ENCODE measurements around the gene DCST2. TPM values are rescaled to one million over a fixed set of nuclear protein-coding genes. Genes with fewer than 3 reads are reported as not detected.

DCST2 gene
- total and polyA plus RNA-seq, 2 donors from 2014 or later: 0.43 to 1.4 TPM

- Histone ChIP-seq H3K4me3 (ENCODE audit: low read length in 3 of 3) (no peak overlapping the region), H3K9ac (ENCODE audit: low read length in 3 of 3) (no peak overlapping the region), H3K9me3 (ENCODE audit: control insufficient read depth in 2 of 3, insufficient read depth in 1 of 3, low read length in 3 of 3) (no peaks in the 10 kb centered on the region), H3K36me3 (ENCODE audit: control insufficient read depth in 2 of 3, insufficient read depth in 3 of 3, low read length in 3 of 3) (no peaks in the 10 kb centered on the region), H3K4me1 (ENCODE audit: control insufficient read depth in 2 of 3, insufficient read depth in 2 of 3, low read depth in 1 of 3, low read length in 3 of 3) (peaks cover 0 to 5% (median 0%) of the 10 kb centered on the region in 3 donors), H3K27me3 (ENCODE audit: control insufficient read depth, insufficient read depth, low read length) (no peaks in the 10 kb centered on the region), H3K27ac (ENCODE audit: low read depth in 2 of 2, low read length in 2 of 2) (no peak overlapping the region)
- no peak for FAIRE-seq
- DNase-seq: no peak
- intact Hi-C loops (cut with DNase I): no loop called here
- TF ChIP-seq CTCF (IDR thresholded peaks at IDR 0.05; ENCODE audit: borderline replicate concordance, extremely low read depth, insufficient read depth): no peak
Observed at GRCh38 chr1:155043301-155043702, 9.7 kb upstream of the DCST2 start.

GRCh38 chr1:155042789-155043188 is 9.2 kb upstream of the DCST2 start:
- no peak overlapping the region for H3K4me3 ChIP-seq (ENCODE audit: low read length in 3 of 3)
- peaks cover 0 to 5% (median 0%) of the 10 kb centered on the region in 3 donors for H3K4me1 ChIP-seq (ENCODE audit: control insufficient read depth in 2 of 3, insufficient read depth in 2 of 3, low read depth in 1 of 3, low read length in 3 of 3)
- no peak overlapping the region for H3K27ac ChIP-seq (ENCODE audit: low read depth in 2 of 2, low read length in 2 of 2)
- no peak for DNase-seq
- H3K9me3 ChIP-seq (ENCODE audit: control insufficient read depth in 2 of 3, insufficient read depth in 1 of 3, low read length in 3 of 3): no peaks in the 10 kb centered on the region
- intact Hi-C loops (cut with DNase I): no loop called here
- no peak for TF ChIP-seq CTCF (IDR thresholded peaks at IDR 0.05; ENCODE audit: borderline replicate concordance, extremely low read depth, insufficient read depth)
- H3K36me3 ChIP-seq (ENCODE audit: control insufficient read depth in 2 of 3, insufficient read depth in 3 of 3, low read length in 3 of 3): no peaks in the 10 kb centered on the region
- H3K27me3 ChIP-seq (ENCODE audit: control insufficient read depth, insufficient read depth, low read length): no peaks in the 10 kb centered on the region
- no peak for FAIRE-seq
- no peak overlapping the region for H3K9ac ChIP-seq (ENCODE audit: low read length in 3 of 3)

GRCh38 chr1:155040358-155041093 is 6.9 kb upstream of the DCST2 start:
- FAIRE-seq (no peak), DNase-seq (peak in 1 of 5 donors; percentile 51)
- intact Hi-C loops (cut with DNase I): no loop called here
- H3K4me3 ChIP-seq (ENCODE audit: low read length in 3 of 3): no peak overlapping the region
- no peaks in the 10 kb centered on the region for H3K9me3 ChIP-seq (ENCODE audit: control insufficient read depth in 2 of 3, insufficient read depth in 1 of 3, low read length in 3 of 3)
- TF ChIP-seq CTCF (IDR thresholded peaks at IDR 0.05; ENCODE audit: borderline replicate concordance, extremely low read depth, insufficient read depth): no peak
- H3K9ac ChIP-seq (ENCODE audit: low read length in 3 of 3): no peak overlapping the region
- H3K27me3 ChIP-seq (ENCODE audit: control insufficient read depth, insufficient read depth, low read length): no peaks in the 10 kb centered on the region
- no peaks in the 10 kb centered on the region for H3K36me3 ChIP-seq (ENCODE audit: control insufficient read depth in 2 of 3, insufficient read depth in 3 of 3, low read length in 3 of 3)
- H3K27ac ChIP-seq (ENCODE audit: low read depth in 2 of 2, low read length in 2 of 2): no peak overlapping the region
- H3K4me1 ChIP-seq (ENCODE audit: control insufficient read depth in 2 of 3, insufficient read depth in 2 of 3, low read depth in 1 of 3, low read length in 3 of 3): peaks cover 0 to 5% (median 0%) of the 10 kb centered on the region in 3 donors
